ENCODE results near the gene AIPL1. TPM values are rescaled to one million over a fixed set of nuclear protein-coding genes. Genes with fewer than 3 reads are reported as not detected.

Gene AIPL1
- total RNA-seq, 1 experiment from 2014 or later: not detected

DNA sequence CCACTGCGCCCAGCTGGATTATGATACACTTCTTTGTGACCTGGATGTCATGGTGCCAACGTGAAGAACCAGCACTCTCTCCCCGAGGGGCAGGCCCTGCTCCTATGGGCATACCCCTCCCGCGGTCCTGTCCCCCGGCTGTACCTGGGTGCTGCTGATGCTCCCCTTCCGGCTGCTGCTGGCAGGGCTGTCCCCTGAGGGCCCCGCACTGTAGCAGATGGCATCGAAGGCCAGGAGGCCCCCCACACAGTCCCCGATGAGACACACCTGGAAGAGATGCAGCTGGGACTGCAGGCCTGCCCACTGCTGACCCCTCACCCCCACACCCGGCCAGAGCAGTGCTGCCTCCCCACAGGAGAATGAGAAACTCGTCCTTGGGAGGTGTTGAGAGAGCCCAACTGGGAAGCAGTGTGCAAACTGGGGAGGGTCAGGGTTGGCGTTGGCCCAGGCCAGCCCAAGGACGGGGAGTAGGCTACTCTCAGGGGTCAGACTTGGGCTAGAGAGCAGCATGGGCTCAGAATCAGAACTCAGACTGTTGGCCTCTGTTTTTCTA, 43.0 kb upstream of the AIPL1 start:
- BruUV-seq (replicated peaks): no TSS peak

GRCh38 chr17:6476810-6477179, 41.9 kb upstream of the AIPL1 start:
- no peak for DNase-seq (ENCODE audit: low spot score)
- Histone ChIP-seq H3K27ac (ENCODE audit: low read depth, low read length, poor library complexity, severe bottlenecking) (no peak overlapping the region), H3K4me1 (ENCODE audit: insufficient read depth, low read length, poor library complexity, severe bottlenecking) (peaks cover 31% of the 10 kb centered on the region), H3K4me3 (ENCODE audit: low read depth, low read length, poor library complexity, severe bottlenecking) (no peak overlapping the region), H3K27me3 (replicated peaks; ENCODE audit: insufficient read depth, low read depth, low read length, poor library complexity) (no peaks in the 10 kb centered on the region), H3K9me3 (ENCODE audit: low read depth, low read length, poor library complexity, severe bottlenecking) (no peaks in the 10 kb centered on the region), H3K36me3 (ENCODE audit: insufficient read depth, low read length, poor library complexity, severe bottlenecking) (no peaks in the 10 kb centered on the region)
- POLR2A ChIA-PET (ENCODE audit: low non-redundant PET): no interaction called here
- TF ChIP-seq, protein P1, sequence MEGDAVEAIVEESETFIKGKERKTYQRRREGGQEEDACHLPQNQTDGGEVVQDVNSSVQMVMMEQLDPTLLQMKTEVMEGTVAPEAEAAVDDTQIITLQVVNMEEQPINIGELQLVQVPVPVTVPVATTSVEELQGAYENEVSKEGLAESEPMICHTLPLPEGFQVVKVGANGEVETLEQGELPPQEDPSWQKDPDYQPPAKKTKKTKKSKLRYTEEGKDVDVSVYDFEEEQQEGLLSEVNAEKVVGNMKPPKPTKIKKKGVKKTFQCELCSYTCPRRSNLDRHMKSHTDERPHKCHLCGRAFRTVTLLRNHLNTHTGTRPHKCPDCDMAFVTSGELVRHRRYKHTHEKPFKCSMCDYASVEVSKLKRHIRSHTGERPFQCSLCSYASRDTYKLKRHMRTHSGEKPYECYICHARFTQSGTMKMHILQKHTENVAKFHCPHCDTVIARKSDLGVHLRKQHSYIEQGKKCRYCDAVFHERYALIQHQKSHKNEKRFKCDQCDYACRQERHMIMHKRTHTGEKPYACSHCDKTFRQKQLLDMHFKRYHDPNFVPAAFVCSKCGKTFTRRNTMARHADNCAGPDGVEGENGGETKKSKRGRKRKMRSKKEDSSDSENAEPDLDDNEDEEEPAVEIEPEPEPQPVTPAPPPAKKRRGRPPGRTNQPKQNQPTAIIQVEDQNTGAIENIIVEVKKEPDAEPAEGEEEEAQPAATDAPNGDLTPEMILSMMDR (conservative IDR thresholded peaks at IDR 0.05; ENCODE audit: low read depth, low read length): no peak
- no peak for TF ChIP-seq EZH2 (IDR thresholded peaks at IDR 0.05; ENCODE audit: borderline replicate concordance, low read depth, low read length, poor library complexity, severe bottlenecking)
- CTCF ChIA-PET: no interaction called here
- no TSS peak for BruUV-seq (replicated peaks)
- intact Hi-C loops (cut with micrococcal nuclease; ENCODE audit: unreplicated experiment): loop anchor here (10.0 kb wide), 1 partner anchor 168 kb away; the partner anchor contains the start of genes KIAA0753 and TXNDC17

More for the DNA sequence above, 43.0 kb upstream of the AIPL1 start:
- peaks cover 30% of the 10 kb centered on the region for H3K4me1 ChIP-seq (ENCODE audit: insufficient read depth, low read length, poor library complexity, severe bottlenecking)
- ChIA-PET POLR2A (ENCODE audit: low non-redundant PET) (no interaction called here), CTCF (no interaction called here)
- no peak overlapping the region for H3K27ac ChIP-seq (ENCODE audit: low read depth, low read length, poor library complexity, severe bottlenecking)
- TF ChIP-seq, protein P1 (conservative IDR thresholded peaks at IDR 0.05; ENCODE audit: low read depth, low read length): no peak
- TF ChIP-seq EZH2 (IDR thresholded peaks at IDR 0.05; ENCODE audit: borderline replicate concordance, low read depth, low read length, poor library complexity, severe bottlenecking): no peak
- H3K4me3 ChIP-seq (ENCODE audit: low read depth, low read length, poor library complexity, severe bottlenecking): no peak overlapping the region
- intact Hi-C loops (cut with micrococcal nuclease; ENCODE audit: unreplicated experiment): loop anchor here (10.0 kb wide), 1 partner anchor 167 kb away; the partner anchor contains the start of genes KIAA0753 and TXNDC17
- no peaks in the 10 kb centered on the region for H3K27me3 ChIP-seq (replicated peaks; ENCODE audit: insufficient read depth, low read depth, low read length, poor library complexity)
- no peaks in the 10 kb centered on the region for H3K9me3 ChIP-seq (ENCODE audit: low read depth, low read length, poor library complexity, severe bottlenecking)
- H3K36me3 ChIP-seq (ENCODE audit: insufficient read depth, low read length, poor library complexity, severe bottlenecking): no peaks in the 10 kb centered on the region
- no peak for DNase-seq (ENCODE audit: low spot score)

DNA sequence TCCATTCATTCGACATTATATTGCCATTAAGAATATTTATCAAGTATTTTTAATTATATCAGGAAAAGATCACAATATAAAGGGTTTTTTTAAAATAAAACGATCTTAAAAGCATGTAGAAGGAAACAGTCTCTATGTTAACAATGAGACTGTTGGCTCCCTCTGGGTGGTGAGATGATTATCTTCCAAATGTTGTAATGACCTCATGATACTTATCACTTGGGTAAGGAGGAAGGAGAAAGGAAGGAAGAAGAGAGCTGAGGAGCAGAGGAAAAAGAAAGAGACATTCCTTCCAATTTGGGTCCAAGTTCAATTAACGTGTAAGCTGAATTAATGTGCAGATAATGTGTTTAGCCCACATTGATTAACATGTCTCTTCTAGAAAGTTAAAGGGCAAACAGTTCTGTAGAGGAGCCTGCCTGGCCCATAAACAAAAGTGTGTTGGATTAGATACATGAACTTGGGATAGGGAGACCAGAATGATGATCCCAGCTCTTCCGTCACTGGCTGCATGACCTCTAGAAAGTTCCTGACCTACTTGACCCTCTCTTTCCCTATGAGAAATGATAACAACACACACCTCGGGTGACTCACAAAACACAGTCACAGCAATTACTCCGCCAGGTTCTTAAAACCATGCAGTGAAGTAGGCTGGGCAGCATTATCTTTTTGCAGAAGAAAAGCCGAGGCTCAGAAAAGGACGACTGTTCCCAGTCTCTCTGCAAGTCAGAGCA, 41.3 kb upstream of the AIPL1 start:
- no peak overlapping the region for H3K4me3 ChIP-seq (ENCODE audit: low read depth, low read length, poor library complexity, severe bottlenecking)
- BruUV-seq (replicated peaks): no TSS peak
- H3K9me3 ChIP-seq (ENCODE audit: low read depth, low read length, poor library complexity, severe bottlenecking): no peaks in the 10 kb centered on the region
- H3K27me3 ChIP-seq (replicated peaks; ENCODE audit: insufficient read depth, low read depth, low read length, poor library complexity): no peaks in the 10 kb centered on the region
- CTCF ChIA-PET: interaction anchor here (0.9 kb wide), 1 partner anchor 8 kb away, joined by 3 read pairs; no protein-coding TSS in a partner anchor
- DNase-seq (ENCODE audit: low spot score): peak; percentile 45
- H3K36me3 ChIP-seq (ENCODE audit: insufficient read depth, low read length, poor library complexity, severe bottlenecking): no peaks in the 10 kb centered on the region
- TF ChIP-seq EZH2 (IDR thresholded peaks at IDR 0.05; ENCODE audit: borderline replicate concordance, low read depth, low read length, poor library complexity, severe bottlenecking): no peak
- TF ChIP-seq, protein P1 (conservative IDR thresholded peaks at IDR 0.05; ENCODE audit: low read depth, low read length): no peak
- intact Hi-C loops (cut with micrococcal nuclease; ENCODE audit: unreplicated experiment): loop anchor here (10.0 kb wide), 1 partner anchor 169 kb away; the partner anchor contains the start of genes KIAA0753 and TXNDC17
- H3K27ac ChIP-seq (ENCODE audit: low read depth, low read length, poor library complexity, severe bottlenecking): no peak overlapping the region
- peaks cover 35% of the 10 kb centered on the region for H3K4me1 ChIP-seq (ENCODE audit: insufficient read depth, low read length, poor library complexity, severe bottlenecking)
- POLR2A ChIA-PET (ENCODE audit: low non-redundant PET): no interaction called here

Measured in A673 (cell line).